B cell (primary cell): ENCODE data around the gene EFCC1. TPM values are rescaled to one million over a fixed set of nuclear protein-coding genes. Genes with fewer than 3 reads are reported as not detected.

Experiments used
- ATAC-seq: fragments of 200-7000 bp; cut with Tn5 transposase; one replicate; pipeline ENCODE4 v1.10.0; 2021; ENCODE audit warnings: low read depth, mild to moderate bottlenecking, moderate number of reproducible peaks, moderate library complexity
- CTCF ChIA-PET: fragments of 350-600 bp; sonication (Branson Sonifier 250); formaldehyde crosslinking; loops from one replicate; lab custom pipeline; 2021; ENCODE audit warnings: antibody characterized with exemption, inconsistent platforms; lab: Charles Lee
- POLR2A ChIA-PET: fragments of 350-600 bp; sonication (Branson Sonifier 250); formaldehyde crosslinking; loops from one replicate; lab custom pipeline; 2021; ENCODE audit warnings: antibody characterized with exemption; lab: Charles Lee
- DNase-seq: peaks from one replicate; pipeline ENCODE4 v3.0.0; 2013
- H2AFZ ChIP-seq: 2 replicates; pipeline ENCODE4 v1.6.1; 2012; ENCODE audit warnings: mild to moderate bottlenecking, low read depth, low read length; ENCODE audit not compliant: insufficient read depth, poor library complexity, severe bottlenecking
- H3K27ac ChIP-seq, 2 donors: 1 replicate in 1 of 2; 2 replicates in 1 of 2; pipeline ENCODE4 v1.5.1; 2012 to 2013; ENCODE audit warnings: low read length in 2 of 2, mild to moderate bottlenecking in 2 of 2, moderate library complexity in 1 of 2
- H3K27me3 ChIP-seq, 4 experiments: fragments of 200-600 bp in 1 of 4; sonication (generic) in 1 of 4; replicated peaks in 1 of 4; 1 replicate in 2 of 4; 2 replicates in 2 of 4; pipeline versions ENCODE4 v1.6.1 to v1.7.0; 2013 to 2016; ENCODE audit warnings: low read length in 3 of 4, mild to moderate bottlenecking in 2 of 4, mixed read lengths in 1 of 4, moderate library complexity in 1 of 4; ENCODE audit not compliant: insufficient read depth in 4 of 4, control insufficient read depth in 3 of 4; ENCODE audit errors: control extremely low read depth in 1 of 4
- H3K36me3 ChIP-seq, 2 experiments: replicated peaks in 1 of 2; 1 replicate in 1 of 2; 2 replicates in 1 of 2; pipeline versions ENCODE4 v1.6.1 to v1.7.1; 2013; ENCODE audit warnings: low read length in 1 of 2; ENCODE audit not compliant: insufficient read depth in 2 of 2, control insufficient read depth in 1 of 2; ENCODE audit errors: control extremely low read depth in 1 of 2, extremely low read depth in 1 of 2
- H3K4me1 ChIP-seq, 2 donors: fragments of 200-600 bp in 1 of 2; sonication (generic) in 1 of 2; 1 replicate in 1 of 2; 2 replicates in 1 of 2; pipeline versions ENCODE4 v1.5.1 to v1.6.1; 2013 to 2017; ENCODE audit warnings: low read length in 2 of 2; ENCODE audit not compliant: control insufficient read depth in 2 of 2, insufficient read depth in 2 of 2
- H3K4me2 ChIP-seq: replicated peaks from 2 replicates; pipeline ENCODE3; 2012; ENCODE audit warnings: mild to moderate bottlenecking, low read depth, low read length; ENCODE audit not compliant: poor library complexity, severe bottlenecking
- H3K4me3 ChIP-seq, 5 experiments: fragments of 200-600 bp in 1 of 5; sonication (generic) in 1 of 5; 1 replicate in 3 of 5; 2 replicates in 2 of 5; pipeline versions ENCODE4 v1.5.1 to v1.7.0; 2011 to 2016; ENCODE audit warnings: low read length in 4 of 5, mild to moderate bottlenecking in 4 of 5, low read depth in 2 of 5, control low read depth in 1 of 5, moderate library complexity in 1 of 5; ENCODE audit not compliant: insufficient read depth in 1 of 5; ENCODE audit errors: control extremely low read depth in 1 of 5, extremely low read depth in 1 of 5
- H3K79me2 ChIP-seq: fragments of 200-600 bp; sonication (generic); one replicate; pipeline ENCODE4 v1.6.0; 2016; ENCODE audit warnings: low read length; ENCODE audit not compliant: control insufficient read depth, insufficient read depth
- H3K9ac ChIP-seq: fragments of 200-600 bp; sonication (generic); 2 replicates; pipeline ENCODE4 v1.6.1; 2017; ENCODE audit warnings: mild to moderate bottlenecking, low read length, moderate library complexity
- H3K9me3 ChIP-seq, 3 donors: one replicate each; pipeline versions ENCODE4 v1.6.1 to v1.7.1; 2013; ENCODE audit warnings: low read length in 2 of 3; ENCODE audit not compliant: control insufficient read depth in 2 of 3, insufficient read depth in 1 of 3; ENCODE audit errors: control extremely low read depth in 1 of 3
- H4K20me1 ChIP-seq: 2 replicates; pipeline ENCODE4 v1.6.0; 2012; ENCODE audit warnings: mild to moderate bottlenecking, low read length; ENCODE audit not compliant: insufficient read depth, control insufficient read depth, poor library complexity, severe bottlenecking
- H3K27ac Mint-ChIP-seq: one replicate; pipeline ENCODE4 v1.8.0; 2021; ENCODE audit warnings: mixed read lengths
- H3K27me3 Mint-ChIP-seq: one replicate; pipeline ENCODE4 v1.8.0; 2021; ENCODE audit warnings: mixed read lengths
- H3K4me1 Mint-ChIP-seq: one replicate; pipeline ENCODE4 v1.8.0; 2021; ENCODE audit warnings: mixed read lengths
- H3K4me3 Mint-ChIP-seq: one replicate; pipeline ENCODE4 v1.8.0; 2021; ENCODE audit warnings: mixed read lengths
- H3K9me3 Mint-ChIP-seq: one replicate; pipeline ENCODE4 v1.8.0; 2022; ENCODE audit warnings: mixed read lengths; ENCODE audit not compliant: insufficient read depth
- EZH2 ChIP-seq: IDR thresholded peaks from 2 replicates; pipeline ENCODE4 v1.6.1; 2012; ENCODE audit warnings: borderline replicate concordance, low read depth, mild to moderate bottlenecking, moderate library complexity, low read length; ENCODE audit not compliant: insufficient read depth, poor library complexity, severe bottlenecking
- WGBS: methylation state at CpG from one replicate; pipeline ENCODE4 v1.1.5; 2013; ENCODE audit warnings: missing lambda C conversion rate; ENCODE audit not compliant: insufficient coverage; 5-methylcytosine and 5-hydroxymethylcytosine counted together
- intact Hi-C: fragments of 100-400 bp; cut with micrococcal nuclease; formaldehyde crosslinking; loops from one replicate; pipeline ENCODE4 v1.10.0; 2022
- polyA plus RNA-seq: library from polyadenylated mRNA; depleted of rRNA; stranded (reverse); fragments of >200 nt; gene quantifications from 2 replicates; pipeline ENCODE4 v1.2.3, GENCODE V29; 2012
- total RNA-seq, 2 donors: library from RNA; stranded (reverse); fragments of 120-200 nt in 1 of 2; gene quantifications; 1 replicate in 1 of 2; 2 replicates in 1 of 2; pipeline versions ENCODE4 v1.2.3 to v1.2.4, GENCODE V29; 2013 to 2022
- TF ChIP-seq, protein P1 (sequence below): fragments of 200-600 bp; IDR thresholded peaks from one replicate; pipeline ENCODE4 v1.8.0; 2022; ENCODE audit warnings: antibody characterized with exemption, mild to moderate bottlenecking

The EFCC1 gene
- total and polyA plus RNA-seq, 2 donors (not counting 1 experiment from before 2014, with no cell fraction given) = 0.06 TPM; not detected in 1

GRCh38 chr3:129016720-129017483 is 15.8 kb downstream of the EFCC1 start:
- TF ChIP-seq EZH2 = no peak
- TF ChIP-seq, protein P1, sequence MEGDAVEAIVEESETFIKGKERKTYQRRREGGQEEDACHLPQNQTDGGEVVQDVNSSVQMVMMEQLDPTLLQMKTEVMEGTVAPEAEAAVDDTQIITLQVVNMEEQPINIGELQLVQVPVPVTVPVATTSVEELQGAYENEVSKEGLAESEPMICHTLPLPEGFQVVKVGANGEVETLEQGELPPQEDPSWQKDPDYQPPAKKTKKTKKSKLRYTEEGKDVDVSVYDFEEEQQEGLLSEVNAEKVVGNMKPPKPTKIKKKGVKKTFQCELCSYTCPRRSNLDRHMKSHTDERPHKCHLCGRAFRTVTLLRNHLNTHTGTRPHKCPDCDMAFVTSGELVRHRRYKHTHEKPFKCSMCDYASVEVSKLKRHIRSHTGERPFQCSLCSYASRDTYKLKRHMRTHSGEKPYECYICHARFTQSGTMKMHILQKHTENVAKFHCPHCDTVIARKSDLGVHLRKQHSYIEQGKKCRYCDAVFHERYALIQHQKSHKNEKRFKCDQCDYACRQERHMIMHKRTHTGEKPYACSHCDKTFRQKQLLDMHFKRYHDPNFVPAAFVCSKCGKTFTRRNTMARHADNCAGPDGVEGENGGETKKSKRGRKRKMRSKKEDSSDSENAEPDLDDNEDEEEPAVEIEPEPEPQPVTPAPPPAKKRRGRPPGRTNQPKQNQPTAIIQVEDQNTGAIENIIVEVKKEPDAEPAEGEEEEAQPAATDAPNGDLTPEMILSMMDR = no peak
- POLR2A ChIA-PET = interaction anchor here (0.5 to 2.7 kb wide), 8 partner anchors 10 to 261 kb away, joined by 3 to 19 read pairs (median 4); partner anchors contain the start of genes COPG1 and HMCES
- 60% methylated on average over 11 of the region's 14 CpGs for WGBS
- Mint-ChIP-seq H3K27me3 (no peaks in the 10 kb centered on the region), H3K9me3 (no peaks in the 10 kb centered on the region), H3K4me3 (peak overlapping the region; percentile 79), H3K4me1 (peaks cover 41% of the 10 kb centered on the region), H3K27ac (peak overlapping the region; percentile 97)
- Histone ChIP-seq H4K20me1 (no peaks in the 10 kb centered on the region), H2AFZ (peak overlapping the region; percentile 16), H3K9me3 (peaks cover 0 to 11% (median 0%) of the 10 kb centered on the region in 3 donors), H3K9ac (peak overlapping the region; percentile 43), H3K27me3 (no peaks in the 10 kb centered on the region), H3K4me2 (peak overlapping the region; percentile 70), H3K36me3 (no peaks in the 10 kb centered on the region), H3K27ac (peak overlapping the region; percentile 85 to 96), H3K79me2 (no peaks in the 10 kb centered on the region), H3K4me1 (peaks cover 33 to 35% of the 10 kb centered on the region in 2 donors), H3K4me3 (peak overlapping the region in 1 of 5 experiments; percentile 21)
- intact Hi-C loops = loop anchor here (1.0 to 2.0 kb wide), 5 partner anchors 10 to 232 kb away; partner anchors contain the start of genes CFAP92 and COPG1
- peak; percentile 61 for ATAC-seq
- CTCF ChIA-PET = interaction anchor here (0.7 to 9.1 kb wide), 17 partner anchors 9 to 307 kb away, joined by 3 to 134 read pairs (median 7); partner anchors contain the start of gene CFAP92
- DNase-seq = peak; percentile 88
